GM23248 (cell line): ENCODE data around the gene NRIP3. TPM values are rescaled to one million over a fixed set of nuclear protein-coding genes. Genes with fewer than 3 reads are reported as not detected.

Source experiments
- DNase-seq: peaks from one replicate; pipeline ENCODE4 v3.0.0-alpha.2; 2015
- H2AFZ ChIP-seq: fragments of 200-600 bp; sonication (generic); 2 replicates; pipeline ENCODE4 v1.6.1; 2016; ENCODE audit warnings: antibody characterized with exemption
- H3F3A ChIP-seq: fragments of 200-600 bp; sonication (generic); 2 replicates; pipeline ENCODE4 v1.6.1; 2016; ENCODE audit warnings: mild to moderate bottlenecking, antibody characterized with exemption, mixed run types; ENCODE audit not compliant: insufficient read depth
- H3K27ac ChIP-seq: fragments of 200-600 bp; sonication (generic); 2 replicates; pipeline ENCODE4 v1.5.1; 2016; ENCODE audit warnings: mild to moderate bottlenecking
- H3K27me3 ChIP-seq: fragments of 200-600 bp; sonication (generic); replicated peaks from 2 replicates; pipeline ENCODE4 v1.6.1; 2016; ENCODE audit warnings: mild to moderate bottlenecking; ENCODE audit not compliant: insufficient read depth
- H3K36me3 ChIP-seq: fragments of 200-600 bp; sonication (generic); 2 replicates; pipeline ENCODE4 v1.6.1; 2016; ENCODE audit warnings: low read depth, mild to moderate bottlenecking
- H3K4me1 ChIP-seq: fragments of 200-600 bp; sonication (generic); 2 replicates; pipeline ENCODE4 v1.6.1; 2016; ENCODE audit warnings: mild to moderate bottlenecking; ENCODE audit not compliant: insufficient read depth
- H3K4me2 ChIP-seq: fragments of 200-600 bp; sonication (generic); one replicate; pipeline ENCODE4 v1.6.1; 2016; ENCODE audit warnings: mild to moderate bottlenecking; ENCODE audit not compliant: unreplicated experiment
- H3K4me3 ChIP-seq: fragments of 200-600 bp; sonication (generic); 2 replicates; pipeline ENCODE4 v1.5.1; 2016; ENCODE audit warnings: mild to moderate bottlenecking
- H3K79me2 ChIP-seq: fragments of 200-600 bp; sonication (generic); 2 replicates; pipeline ENCODE4 v1.6.1; 2016; ENCODE audit warnings: mild to moderate bottlenecking; ENCODE audit not compliant: insufficient read depth
- H3K9ac ChIP-seq: fragments of 200-600 bp; sonication (generic); 2 replicates; pipeline ENCODE4 v1.6.1; 2016; ENCODE audit warnings: mild to moderate bottlenecking
- H3K9me2 ChIP-seq: fragments of 200-600 bp; sonication (generic); 2 replicates; pipeline ENCODE4 v1.6.1; 2016; ENCODE audit warnings: mixed run types, mild to moderate bottlenecking, moderate library complexity; ENCODE audit not compliant: insufficient read depth
- H3K9me3 ChIP-seq: fragments of 200-600 bp; sonication (generic); one replicate; pipeline ENCODE4 v1.6.1; 2017; ENCODE audit warnings: low read depth
- H4K20me1 ChIP-seq: fragments of 200-600 bp; sonication (generic); 2 replicates; pipeline ENCODE4 v1.6.0; 2016; ENCODE audit not compliant: insufficient read depth
- EZH2 ChIP-seq: fragments of 200-600 bp; sonication (generic); IDR thresholded peaks from 2 replicates; pipeline ENCODE4 v1.6.1; 2018; ENCODE audit warnings: antibody characterized with exemption, mild to moderate bottlenecking; ENCODE audit not compliant: insufficient read depth, poor library complexity, severe bottlenecking
- EZH2phosphoT487 ChIP-seq: fragments of 200-600 bp; sonication (generic); IDR thresholded peaks from 2 replicates; pipeline ENCODE4 v1.6.1; 2018; ENCODE audit warnings: antibody characterized with exemption, moderate library complexity, mild to moderate bottlenecking, low read depth; ENCODE audit not compliant: insufficient read depth
- WGBS, 2 experiments: methylation state at CpG; one replicate each; pipeline ENCODE4 v1.1.6; 2015 to 2017; ENCODE audit warnings: low lambda C conversion rate in 2 of 2, low coverage in 1 of 2; ENCODE audit errors: missing lambda C conversion rate in 2 of 2; 5-methylcytosine and 5-hydroxymethylcytosine counted together
- in situ Hi-C: fragments of 300-500 bp; cut with MboI; formaldehyde crosslinking; loops from 2 replicates; pipeline ENCODE4 v1.15.0; 2020
- polyA plus RNA-seq: library from polyadenylated mRNA; unstranded; fragments of >200 nt; fragmentation: Nextera tagmentation; extraction: Ambion mirVana; gene quantifications from 2 replicates; pipeline ENCODE4 v1.2.1, GENCODE V29; 2016
- total RNA-seq: library from RNA; depleted of rRNA; stranded (reverse); fragments of >200 nt; shearing (Covaris generic); gene quantifications from 2 replicates; pipeline ENCODE4 v1.2.3, GENCODE V29; 2014

The NRIP3 gene
- total and polyA plus RNA-seq, 2 experiments from 2014 or later, result 4.8 to 10.8 TPM

GRCh38 chr11:8971196-8971923 is 32.4 kb downstream of the NRIP3 start:
- no peak overlapping the region for H2AFZ ChIP-seq
- in situ Hi-C loops, result loop anchor here (25.0 kb wide), 1 partner anchor 734 kb away; no protein-coding TSS in a partner anchor
- no peak overlapping the region for H3K27ac ChIP-seq
- no peaks in the 10 kb centered on the region for H3K27me3 ChIP-seq
- H4K20me1 ChIP-seq, result no peaks in the 10 kb centered on the region
- TF ChIP-seq EZH2phosphoT487, result no peak
- TF ChIP-seq EZH2, result no peak
- H3F3A ChIP-seq, result no peaks in the 10 kb centered on the region
- no peaks in the 10 kb centered on the region for H3K79me2 ChIP-seq
- 71 to 75% methylated on average over 2 of the region's 2 CpGs for WGBS, 2 experiments
- DNase-seq, result no peak
- H3K9me2 ChIP-seq, result no peaks in the 10 kb centered on the region
- H3K9ac ChIP-seq, result no peak overlapping the region
- no peak overlapping the region for H3K4me3 ChIP-seq
- no peaks in the 10 kb centered on the region for H3K9me3 ChIP-seq
- H3K4me2 ChIP-seq, result no peak overlapping the region
- H3K4me1 ChIP-seq, result no peaks in the 10 kb centered on the region
- H3K36me3 ChIP-seq, result no peaks in the 10 kb centered on the region

GRCh38 chr11:8967184-8967583 is 36.6 kb downstream of the NRIP3 start:
- in situ Hi-C loops, result loop anchor here (25.0 kb wide), 1 partner anchor 730 kb away; no protein-coding TSS in a partner anchor
- WGBS, 2 experiments, result 91 to 98% methylated on average over 8 of the region's 8 CpGs
- no peaks in the 10 kb centered on the region for H3K9me2 ChIP-seq

GRCh38 chr11:8964324-8965320 is 39.2 kb downstream of the NRIP3 start, which contains the start of gene TMEM9B:
TMEM9B (minus strand) TSS chr11:8964442; CDS start chr11:8964313, 129 bp downstream.
- Histone ChIP-seq H3K79me2 (peaks cover 44% of the 10 kb centered on the region), H3F3A (peaks cover 18% of the 10 kb centered on the region), H3K9me2 (no peaks in the 10 kb centered on the region), H3K9me3 (no peaks in the 10 kb centered on the region), H3K4me2 (peak within 1 kb of the TSS; percentile 91), H3K27ac (peak within 1 kb of the TSS; percentile 83), H4K20me1 (no peaks in the 10 kb centered on the region), H3K27me3 (no peaks in the 10 kb centered on the region), H3K4me3 (peak within 1 kb of the TSS; percentile 81), H3K4me1 (peaks cover 12% of the 10 kb centered on the region), H3K36me3 (no peaks in the 10 kb centered on the region), H2AFZ (peak within 1 kb of the TSS; percentile 91), H3K9ac (peak within 1 kb of the TSS; percentile 90)
- DNase-seq, result peak; percentile 98
- WGBS, 2 experiments, result 0 to 2% methylated on average over 49 to 62 of the region's 67 CpGs
- TF ChIP-seq EZH2 (no peak), EZH2phosphoT487 (no peak)
- in situ Hi-C loops, result loop anchor here (25.0 kb wide), 1 partner anchor 727 kb away; no protein-coding TSS in a partner anchor

More at GRCh38 chr11:8967184-8967583, 36.6 kb downstream of the NRIP3 start:
- Histone ChIP-seq H3K4me1 (peaks cover 12% of the 10 kb centered on the region), H3K27me3 (no peaks in the 10 kb centered on the region), H3K4me3 (no peak overlapping the region), H4K20me1 (no peaks in the 10 kb centered on the region), H3K9ac (no peak overlapping the region), H3K9me3 (no peaks in the 10 kb centered on the region), H3K79me2 (peaks cover 20% of the 10 kb centered on the region), H3F3A (peaks cover 11% of the 10 kb centered on the region), H3K36me3 (no peaks in the 10 kb centered on the region), H2AFZ (no peak overlapping the region), H3K4me2 (no peak overlapping the region), H3K27ac (no peak overlapping the region)
- TF ChIP-seq EZH2 (no peak), EZH2phosphoT487 (no peak)
- DNase-seq, result no peak
